HG03469 (cell line): ENCODE data around the gene TMEM213.

Experiments
- ATAC-seq: cut with Tn5 transposase; IDR thresholded peaks from one replicate; pipeline ENCODE4 v1.9.1; 2021; ENCODE audit warnings: mild to moderate bottlenecking, moderate library complexity, moderate number of reproducible peaks; ENCODE audit not compliant: unreplicated experiment

TMEM213 gene

DNA sequence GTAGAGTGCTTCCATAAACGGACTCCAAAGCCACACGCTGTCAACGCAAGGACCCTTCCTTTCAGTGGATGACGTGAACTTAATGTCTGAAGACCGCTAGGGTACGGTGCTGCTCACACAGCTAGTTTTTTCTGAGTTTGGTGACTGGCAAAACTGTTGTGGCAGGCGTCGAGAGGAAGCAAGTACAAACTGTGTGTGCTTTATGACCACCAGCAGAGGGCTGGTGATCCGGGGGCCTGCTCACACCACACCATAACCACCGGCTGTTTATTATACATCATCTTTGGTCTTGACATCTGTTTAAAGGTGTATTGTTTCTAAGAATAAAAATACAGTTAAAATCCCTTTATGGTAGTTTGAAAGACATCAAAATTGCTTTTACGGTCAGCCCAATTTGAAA lies 37.3 kb downstream of the TMEM213 start:
- ATAC-seq: no peak

DNA sequence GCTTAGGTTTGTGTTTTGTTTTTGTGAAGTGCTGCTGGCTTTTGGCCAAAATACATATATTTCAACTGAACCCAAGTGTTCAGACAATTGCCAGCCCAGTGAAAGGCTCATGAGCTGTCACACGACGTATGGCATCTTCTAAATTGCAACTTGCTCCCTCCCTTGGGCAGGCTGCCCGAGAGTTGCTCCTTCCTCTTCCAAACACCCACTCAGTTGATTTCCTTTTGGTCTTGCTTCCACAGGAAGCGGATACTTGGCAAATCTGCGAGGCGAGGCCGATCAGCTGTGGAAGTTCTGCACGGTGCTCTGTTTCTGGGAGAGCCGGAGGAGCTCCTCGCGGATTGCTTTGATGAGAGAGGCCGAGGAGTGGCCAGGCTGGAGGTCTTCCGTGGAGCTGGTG lies 39.8 kb downstream of the TMEM213 start:
- no peak for ATAC-seq

GRCh38 chr7:138838166-138838565 lies 40.4 kb downstream of the TMEM213 start:
- no peak for ATAC-seq

GRCh38 chr7:138842111-138842510 lies 44.3 kb downstream of the TMEM213 start:
- ATAC-seq: no peak

- no peak for ATAC-seq
These were observed 46.1 kb downstream of the TMEM213 start for GRCh38 chr7:138843632-138844580.

DNA sequence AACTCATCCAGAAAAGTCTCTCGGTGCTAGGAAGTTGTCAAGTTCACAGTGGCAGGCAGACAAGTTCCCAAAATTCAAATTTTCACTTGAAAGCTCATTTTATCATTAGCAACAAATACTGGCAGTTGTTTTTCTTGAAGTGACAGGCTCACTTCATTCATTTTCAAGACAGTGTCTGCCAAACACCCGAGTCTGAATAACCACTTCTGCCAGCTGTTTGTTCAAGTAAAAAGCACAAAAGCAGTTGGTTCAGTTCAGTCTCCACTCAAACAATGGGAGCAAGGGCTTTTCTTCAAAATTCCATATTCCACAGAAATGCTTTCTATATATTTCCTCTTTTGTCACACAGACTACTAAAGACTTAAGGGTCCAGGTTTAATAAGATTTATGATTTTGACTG lies 47.9 kb downstream of the TMEM213 start:
- ATAC-seq: no peak

- ATAC-seq: no peak
These were observed 50.5 kb downstream of the TMEM213 start for GRCh38 chr7:138848056-138848980.

DNA sequence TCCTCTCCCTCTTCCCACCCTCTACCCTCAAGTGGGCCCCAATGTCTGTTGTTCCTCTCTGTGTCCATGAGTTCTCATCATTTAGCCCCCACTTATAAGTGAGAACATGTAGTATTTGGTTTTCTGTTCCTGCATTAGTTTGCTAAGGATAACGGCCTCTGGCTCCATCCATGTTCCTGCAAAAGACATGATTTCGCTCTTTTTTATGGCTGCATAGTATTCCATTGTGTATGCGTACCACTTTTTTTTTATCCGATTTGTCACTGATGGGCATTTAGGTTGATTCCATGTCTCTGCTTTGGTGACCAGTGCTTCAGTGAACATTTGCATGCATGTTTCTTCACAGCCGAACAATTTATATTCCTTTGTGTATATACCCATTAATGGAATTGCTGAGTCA lies 51.9 kb downstream of the TMEM213 start:
- ATAC-seq: no peak

GRCh38 chr7:138852469-138852868 lies 54.7 kb downstream of the TMEM213 start:
- no peak for ATAC-seq

- no peak for ATAC-seq
These were observed 55.7 kb downstream of the TMEM213 start for GRCh38 chr7:138853448-138853847.

- ATAC-seq: no peak
These were observed 56.4 kb downstream of the TMEM213 start for GRCh38 chr7:138854115-138854645.

DNA sequence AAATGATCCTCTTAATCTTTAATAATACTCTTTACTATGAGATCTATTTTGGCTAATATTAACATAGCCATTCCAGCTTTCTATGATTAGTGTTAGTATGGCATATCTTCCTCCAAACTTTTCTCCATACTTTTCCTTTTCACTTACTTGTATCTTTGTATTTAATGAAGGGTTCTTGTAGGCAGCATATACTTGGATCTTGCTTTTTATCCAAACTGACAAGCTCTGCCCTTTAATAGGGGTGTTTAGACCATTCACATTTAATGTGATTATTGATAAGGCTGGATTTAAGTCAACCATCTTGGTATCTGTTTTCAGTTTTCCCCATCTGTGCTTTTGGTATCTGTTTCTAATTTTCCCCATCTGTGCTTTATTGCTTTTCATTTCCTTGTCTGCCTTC lies 59.9 kb downstream of the TMEM213 start:
- no peak for ATAC-seq

GRCh38 chr7:138861051-138861450 lies 63.3 kb downstream of the TMEM213 start:
- ATAC-seq: no peak

- no peak for ATAC-seq
These were observed 66.1 kb downstream of the TMEM213 start for GRCh38 chr7:138863931-138864330.

DNA sequence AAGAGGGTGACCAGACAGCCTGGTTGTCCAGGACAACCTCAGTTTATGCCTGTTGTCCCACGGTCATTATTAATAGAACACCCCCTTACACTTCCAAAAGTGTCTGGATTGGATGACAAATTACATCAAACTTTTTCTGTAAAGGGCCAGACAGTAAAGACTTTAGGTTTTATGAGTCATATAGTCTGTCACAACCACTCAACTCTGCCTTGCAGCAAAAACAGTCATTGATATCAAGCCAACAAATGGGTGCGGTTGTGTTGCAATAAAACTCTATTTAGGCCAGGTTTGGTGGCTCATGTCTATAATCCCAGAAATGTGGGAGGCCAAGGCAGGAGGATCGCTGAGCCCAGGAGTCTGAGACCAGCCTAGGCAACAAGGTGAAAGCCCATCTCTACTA lies 66.9 kb downstream of the TMEM213 start:
- ATAC-seq: no peak

- no peak for ATAC-seq
These were observed 68.0 kb downstream of the TMEM213 start for GRCh38 chr7:138865843-138866242.

DNA sequence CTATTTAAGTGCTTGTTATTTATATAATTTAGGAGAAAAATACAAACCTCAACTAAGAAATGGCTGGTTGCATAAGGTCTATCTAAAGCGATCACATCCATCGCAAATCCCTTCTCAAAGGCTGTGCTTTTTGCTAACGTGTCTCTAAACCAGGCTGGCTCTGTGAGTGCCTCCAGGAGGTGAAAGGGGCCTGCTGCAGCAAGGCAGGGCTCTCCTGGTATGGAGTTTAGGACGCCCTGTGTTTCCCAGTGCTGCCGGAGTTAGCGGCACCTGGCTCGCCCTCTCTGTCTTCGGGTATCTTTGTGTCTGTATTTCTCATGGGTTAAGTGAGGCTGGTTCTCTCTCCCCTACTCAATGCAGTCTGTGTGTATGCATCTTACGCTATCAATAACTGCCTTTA lies 68.6 kb downstream of the TMEM213 start:
- ATAC-seq: no peak

GRCh38 chr7:138867744-138868143 lies 70.0 kb downstream of the TMEM213 start:
- ATAC-seq: no peak

DNA sequence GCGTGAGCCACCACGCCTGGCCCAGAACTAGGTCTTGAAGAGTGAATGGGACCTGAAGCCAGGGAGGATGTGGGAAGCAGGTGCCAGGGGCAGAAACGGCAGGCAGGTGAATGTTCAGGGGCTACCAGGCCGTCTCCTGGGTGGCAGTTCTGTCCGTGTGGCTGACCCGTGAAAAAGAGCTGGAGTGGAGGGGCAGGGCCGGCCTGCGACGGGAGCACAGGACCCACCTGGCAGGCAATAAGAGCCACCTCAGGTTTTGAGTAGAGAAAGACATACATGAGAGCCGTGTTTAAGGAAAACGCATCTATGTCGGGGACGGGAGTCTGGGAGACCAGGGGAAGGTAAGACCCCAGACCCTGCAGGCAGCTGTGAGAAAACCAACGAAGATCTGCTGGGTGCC lies 70.9 kb downstream of the TMEM213 start:
- ATAC-seq: no peak

GRCh38 chr7:138869353-138869752 lies 71.6 kb downstream of the TMEM213 start:
- no peak for ATAC-seq

GRCh38 chr7:138871065-138871813 lies 73.4 kb downstream of the TMEM213 start:
- no peak for ATAC-seq
